ENCODE data around the gene ARHGAP26.

DNA sequence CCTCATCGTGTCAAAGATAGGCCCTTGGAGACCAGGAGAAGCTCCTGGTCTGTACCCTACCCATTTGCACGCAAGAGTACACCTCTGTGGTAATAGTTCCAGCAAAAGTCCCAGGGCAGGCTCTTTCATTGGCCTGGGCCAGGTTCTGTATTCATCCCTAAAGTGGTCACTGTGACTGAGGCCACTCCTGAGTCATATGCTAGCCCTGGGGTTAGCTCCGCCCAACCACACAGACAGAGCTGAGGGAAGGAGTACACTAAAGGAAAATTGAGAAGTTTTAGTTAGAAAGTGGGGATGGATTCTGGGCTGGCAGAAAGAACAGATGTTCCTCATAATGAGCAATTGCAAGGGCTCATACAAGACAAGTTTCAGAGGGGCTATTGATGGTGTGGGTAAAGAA is 206.7 kb downstream of the ARHGAP26 start:
- TF ChIP-seq CTCF (optimal IDR thresholded peaks at IDR 0.05 in 1 of 3, IDR thresholded peaks at IDR 0.05 in 1 of 3, conservative IDR thresholded peaks at IDR 0.05 in 1 of 3; ENCODE audit: extremely low read depth in 1 of 3, insufficient read depth in 2 of 3, low read length in 3 of 3) (no peak), EZH2 (IDR thresholded peaks at IDR 0.05; ENCODE audit: low read length) (no peak)

All from keratinocyte (primary cell).